Right atrium auricular region (tissue), 2 donors: ENCODE data around the gene ATG5. TPM values are rescaled to one million over a fixed set of nuclear protein-coding genes. Genes with fewer than 3 reads are reported as not detected.

ENCODE experiments used
- DNase-seq: peaks from one replicate; pipeline ENCODE4 v3.0.0-alpha.2; 2019; ENCODE audit warnings: low spot score
- H3K27ac ChIP-seq, 2 donors: fragments of 200-600 bp; sonication (generic); 1 replicate in 1 of 2; 2 replicates in 1 of 2; pipeline ENCODE4 v1.5.1; 2016 to 2019
- H3K27me3 ChIP-seq, 2 donors: fragments of 200-600 bp; sonication (generic); one replicate each; pipeline versions ENCODE4 v1.5.1 to v1.6.0; 2017 to 2019
- H3K36me3 ChIP-seq: fragments of 200-600 bp; sonication (generic); one replicate; pipeline ENCODE4 v1.5.1; 2016
- H3K4me1 ChIP-seq, 2 donors: fragments of 200-600 bp; sonication (generic); one replicate each; pipeline versions ENCODE4 v1.5.1 to v1.6.0; 2017 to 2019
- H3K4me3 ChIP-seq, 2 donors: fragments of 200-600 bp; sonication (generic); 1 replicate in 1 of 2; 2 replicates in 1 of 2; pipeline ENCODE4 v1.5.1; 2017 to 2019; ENCODE audit warnings: mild to moderate bottlenecking in 1 of 2, moderate library complexity in 1 of 2
- H3K9me3 ChIP-seq, 2 donors: fragments of 200-600 bp; sonication (generic); one replicate each; pipeline ENCODE4 v1.5.1; 2019
- total RNA-seq, 2 donors: library from RNA; depleted of rRNA; stranded (reverse); fragments of >200 nt; gene quantifications; one replicate each; pipeline ENCODE4 v1.1.0, GENCODE V29; 2016
- TF ChIP-seq, protein P1 (sequence below), 2 donors: fragments of 200-600 bp; sonication (generic); IDR thresholded peaks; one replicate each; pipeline ENCODE4 v1.5.1; 2019; ENCODE audit warnings: antibody characterized with exemption in 2 of 2

The ATG5 gene
- 10 to 100 TPM; 11.0 to 18.0 TPM for total RNA-seq

GRCh38 chr6:106325336-106326178 lies at the start of gene ATG5:
Gene ATG5, minus strand, starts transcription at chr6:106325760. Its CDS starts 9,552 bp downstream, at chr6:106316208.
- Histone ChIP-seq H3K27me3 (no peaks in the 10 kb centered on the region), H3K4me3 (peak within 1 kb of the TSS; percentile 76 to 94), H3K4me1 (peaks cover 0 to 12% of the 10 kb centered on the region in 2 donors), H3K27ac (peak within 1 kb of the TSS; percentile 91 to 95), H3K9me3 (no peaks in the 10 kb centered on the region), H3K36me3 (no peaks in the 10 kb centered on the region)
- TF ChIP-seq, protein P1, sequence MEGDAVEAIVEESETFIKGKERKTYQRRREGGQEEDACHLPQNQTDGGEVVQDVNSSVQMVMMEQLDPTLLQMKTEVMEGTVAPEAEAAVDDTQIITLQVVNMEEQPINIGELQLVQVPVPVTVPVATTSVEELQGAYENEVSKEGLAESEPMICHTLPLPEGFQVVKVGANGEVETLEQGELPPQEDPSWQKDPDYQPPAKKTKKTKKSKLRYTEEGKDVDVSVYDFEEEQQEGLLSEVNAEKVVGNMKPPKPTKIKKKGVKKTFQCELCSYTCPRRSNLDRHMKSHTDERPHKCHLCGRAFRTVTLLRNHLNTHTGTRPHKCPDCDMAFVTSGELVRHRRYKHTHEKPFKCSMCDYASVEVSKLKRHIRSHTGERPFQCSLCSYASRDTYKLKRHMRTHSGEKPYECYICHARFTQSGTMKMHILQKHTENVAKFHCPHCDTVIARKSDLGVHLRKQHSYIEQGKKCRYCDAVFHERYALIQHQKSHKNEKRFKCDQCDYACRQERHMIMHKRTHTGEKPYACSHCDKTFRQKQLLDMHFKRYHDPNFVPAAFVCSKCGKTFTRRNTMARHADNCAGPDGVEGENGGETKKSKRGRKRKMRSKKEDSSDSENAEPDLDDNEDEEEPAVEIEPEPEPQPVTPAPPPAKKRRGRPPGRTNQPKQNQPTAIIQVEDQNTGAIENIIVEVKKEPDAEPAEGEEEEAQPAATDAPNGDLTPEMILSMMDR (IDR thresholded peaks at IDR 0.05): no peak
- DNase-seq: peak; percentile 100

GRCh38 chr6:106373502-106374239 lies 48.1 kb upstream of the ATG5 start:
- Histone ChIP-seq H3K4me1 (no peaks in the 10 kb centered on the region), H3K27me3 (no peaks in the 10 kb centered on the region), H3K27ac (no peak overlapping the region), H3K9me3 (no peaks in the 10 kb centered on the region), H3K4me3 (no peak overlapping the region), H3K36me3 (no peaks in the 10 kb centered on the region)
- DNase-seq: no peak
- TF ChIP-seq, protein P1 (IDR thresholded peaks at IDR 0.05): no peak

DNA sequence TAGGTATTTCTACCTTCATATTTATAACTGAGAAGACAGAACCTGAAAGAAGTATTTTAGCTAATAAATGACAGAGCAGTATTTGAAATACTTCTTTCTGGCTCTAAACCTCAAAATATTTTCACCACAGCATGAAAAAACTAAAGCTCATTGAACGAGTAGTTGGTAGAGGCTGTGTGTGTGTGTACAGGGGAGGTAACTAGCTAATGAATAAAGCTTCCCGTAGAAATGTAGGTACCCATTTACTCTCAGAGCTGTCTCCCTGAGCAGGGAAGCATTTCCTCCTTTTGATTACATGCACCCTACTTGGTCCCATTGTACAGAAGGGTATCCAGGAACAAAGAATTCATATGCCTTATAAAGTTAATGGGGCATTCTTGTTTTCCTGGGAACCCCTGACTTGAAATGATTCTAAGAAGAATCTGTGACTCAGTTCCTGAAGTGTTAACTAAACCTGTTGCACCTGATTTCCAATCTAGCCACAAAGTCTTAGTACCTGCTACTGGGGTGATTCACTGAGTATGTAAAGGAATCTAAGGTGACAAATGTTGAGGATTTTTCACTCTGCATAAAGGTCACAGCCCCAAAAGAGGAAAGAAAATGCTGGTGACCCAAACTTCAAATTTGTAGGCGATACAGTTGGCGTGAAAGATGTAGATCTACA lies 47.4 kb upstream of the ATG5 start:
- no peak overlapping the region for H3K27ac ChIP-seq
- no peaks in the 10 kb centered on the region for H3K9me3 ChIP-seq
- H3K36me3 ChIP-seq: no peaks in the 10 kb centered on the region
- no peaks in the 10 kb centered on the region for H3K27me3 ChIP-seq
- no peak overlapping the region for H3K4me3 ChIP-seq
- no peak for DNase-seq
- H3K4me1 ChIP-seq: no peaks in the 10 kb centered on the region
- TF ChIP-seq, protein P1 (IDR thresholded peaks at IDR 0.05): no peak

DNA sequence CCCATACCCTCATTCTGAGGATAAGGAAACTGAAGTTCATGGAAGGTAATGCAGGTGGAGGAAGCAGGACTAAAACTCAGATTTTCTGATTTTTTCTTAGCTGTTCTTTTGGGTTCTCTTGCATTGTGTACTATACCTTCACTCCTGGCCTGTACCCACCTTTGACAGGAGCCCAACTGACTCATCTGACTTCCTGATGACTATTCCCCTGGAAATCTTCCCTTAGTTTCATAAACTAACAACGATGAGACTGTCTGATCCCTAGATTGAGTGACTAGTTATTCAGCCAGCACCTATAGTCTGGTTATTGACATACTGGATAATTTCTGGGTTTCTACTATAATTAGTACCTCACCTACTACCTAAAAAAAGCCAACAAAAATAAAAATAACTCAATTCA lies 45.1 kb upstream of the ATG5 start:
- Histone ChIP-seq H3K36me3 (no peaks in the 10 kb centered on the region), H3K4me3 (no peak overlapping the region), H3K9me3 (no peaks in the 10 kb centered on the region), H3K27ac (no peak overlapping the region), H3K4me1 (no peaks in the 10 kb centered on the region), H3K27me3 (no peaks in the 10 kb centered on the region)
- TF ChIP-seq, protein P1 (IDR thresholded peaks at IDR 0.05): no peak
- no peak for DNase-seq

- TF ChIP-seq, protein P1 (IDR thresholded peaks at IDR 0.05): no peak
- Histone ChIP-seq H3K27ac (no peak overlapping the region), H3K9me3 (no peaks in the 10 kb centered on the region), H3K4me3 (no peak overlapping the region), H3K36me3 (no peaks in the 10 kb centered on the region), H3K4me1 (no peaks in the 10 kb centered on the region), H3K27me3 (no peaks in the 10 kb centered on the region)
- DNase-seq: no peak
These were observed 44.2 kb upstream of the ATG5 start for GRCh38 chr6:106369739-106370138.
